GM21529 (cell line): Measurements from ENCODE around the gene TMEM116.
"Not testable (repeated sequence)": the region's sequence is repeated elsewhere in the genome, so short reads cannot be mapped to it uniquely, and the experiment has no call there.

Experiments used
- ATAC-seq: cut with Tn5 transposase; IDR thresholded peaks from one replicate; pipeline ENCODE4 v1.9.1; 2021; ENCODE audit not compliant: unreplicated experiment

The TMEM116 gene

GRCh38 chr12:112012775-112013600 is at the start of gene TMEM116, which contains the start of gene ERP29:
TMEM116 (minus strand) TSS chr12:112013165; CDS start chr12:112005270, 7,895 bp downstream.
ERP29 (plus strand) TSS chr12:112013426; CDS start chr12:112013466, 40 bp downstream.
- ATAC-seq = peak; percentile 64

GRCh38 chr12:112061137-112061536 is 48.2 kb upstream of the TMEM116 start:
- ATAC-seq = no peak

GRCh38 chr12:112049351-112049750 is 36.4 kb upstream of the TMEM116 start:
- ATAC-seq = no peak

- no peak for ATAC-seq
These were observed 33.0 kb upstream of the TMEM116 start for GRCh38 chr12:112046003-112046402.

- not testable (repeated sequence) for ATAC-seq
These were observed 23.6 kb upstream of the TMEM116 start for GRCh38 chr12:112036614-112037013.

GRCh38 chr12:112035219-112035785 is 22.3 kb upstream of the TMEM116 start:
- no peak for ATAC-seq

GRCh38 chr12:112032292-112032691 is 19.3 kb upstream of the TMEM116 start:
- no peak for ATAC-seq

GRCh38 chr12:112031472-112031871 is 18.5 kb upstream of the TMEM116 start:
- ATAC-seq = no peak

GRCh38 chr12:112029301-112029700 is 16.3 kb upstream of the TMEM116 start:
- no peak for ATAC-seq

GRCh38 chr12:112025808-112026375 is 12.9 kb upstream of the TMEM116 start:
- no peak for ATAC-seq

GRCh38 chr12:112023759-112024396 is 10.9 kb upstream of the TMEM116 start:
- ATAC-seq = no peak

- no peak for ATAC-seq
These were observed 9.5 kb upstream of the TMEM116 start for GRCh38 chr12:112022241-112023016.

- ATAC-seq = no peak
These were observed 8.0 kb upstream of the TMEM116 start for GRCh38 chr12:112020947-112021457.

GRCh38 chr12:112018571-112019237 is 5.7 kb upstream of the TMEM116 start:
- ATAC-seq = no peak

- no peak for ATAC-seq
These were observed 4.1 kb upstream of the TMEM116 start for GRCh38 chr12:112017041-112017440.

GRCh38 chr12:112015938-112016337 is 3.0 kb upstream of the TMEM116 start:
- ATAC-seq = no peak

- ATAC-seq = peak; percentile 4
These were observed 837 bp upstream of the TMEM116 start for GRCh38 chr12:112013601-112014402.

GRCh38 chr12:112011685-112012084 is 1.3 kb downstream of the TMEM116 start:
- ATAC-seq = no peak
